ENCODE results near the gene OLAH.
A peak's percentile ranks its signal among the peaks of the same experiment; 100 is the strongest.

The OLAH gene

GRCh38 chr10:15072358-15072757 lies 28.6 kb downstream of the OLAH start:
- no peak for DNase-seq

GRCh38 chr10:15075421-15075820 lies 31.7 kb downstream of the OLAH start:
- no peak for DNase-seq

- no peak for DNase-seq
These were observed 40.1 kb downstream of the OLAH start for GRCh38 chr10:15083674-15084501.

GRCh38 chr10:15084502-15084922 lies 40.8 kb downstream of the OLAH start:
- DNase-seq = no peak

- peak; percentile 90 for DNase-seq
These were observed 44.9 kb downstream of the OLAH start, which contains the start of gene ACBD7 for GRCh38 chr10:15088428-15089261. TSS of gene ACBD7 (minus strand) at chr10:15088776. CDS start at chr10:15088728, 48 bp downstream.

GRCh38 chr10:15091418-15091817 lies 47.7 kb downstream of the OLAH start:
- DNase-seq = no peak

- DNase-seq = no peak
These were observed 49.2 kb downstream of the OLAH start for GRCh38 chr10:15092855-15093408.

GRCh38 chr10:15096661-15097010 lies 52.9 kb downstream of the OLAH start:
- no peak for DNase-seq

- peak; percentile 99 for DNase-seq
These were observed 53.5 kb downstream of the OLAH start, which contains the start of gene RPP38 for GRCh38 chr10:15097011-15097812. TSS of gene RPP38 (plus strand) at chr10:15097355. CDS start at chr10:15103315, 5,960 bp downstream.

- no peak for DNase-seq
These were observed 56.1 kb downstream of the OLAH start for GRCh38 chr10:15099886-15100285.

GRCh38 chr10:15103513-15103912 lies 59.8 kb downstream of the OLAH start:
- DNase-seq = no peak

- DNase-seq = peak; percentile 83
These were observed 62.7 kb downstream of the OLAH start for GRCh38 chr10:15106352-15107013.

- DNase-seq = no peak
These were observed 68.9 kb downstream of the OLAH start for GRCh38 chr10:15112657-15113056.

- DNase-seq = no peak
These were observed 70.0 kb downstream of the OLAH start for GRCh38 chr10:15113766-15114165.

- no peak for DNase-seq
These were observed 72.5 kb downstream of the OLAH start for GRCh38 chr10:15116225-15116624.

GRCh38 chr10:15118615-15119014 lies 74.9 kb downstream of the OLAH start:
- DNase-seq = no peak

- no peak for DNase-seq
These were observed 76.8 kb downstream of the OLAH start for GRCh38 chr10:15120523-15120922.

GRCh38 chr10:15121707-15122106 lies 78.0 kb downstream of the OLAH start:
- DNase-seq = no peak

- no peak for DNase-seq
These were observed 78.8 kb downstream of the OLAH start for GRCh38 chr10:15122477-15123030.

Measured in activated CD8-positive, alpha-beta memory T cell treated with anti-CD3 and anti-CD28 coated beads for 24 hours (primary cell).